Stimulated activated CD4-positive, alpha-beta T cell treated with anti-CD3 and anti-CD28 coated beads, Interleukin-1b, Interleukin-23, amount 100 ng/mL, for 48 hours (primary cell): ENCODE data around the gene AGER.

Experiments used
- DNase-seq: peaks from one replicate; pipeline ENCODE4 v3.0.0-alpha.2; 2020

AGER gene

GRCh38 chr6:32185681-32186131, 1.7 kb upstream of the AGER start:
- peak; percentile 68 for DNase-seq

- DNase-seq = no peak
Observed at GRCh38 chr6:32183483-32184083, 470 bp downstream of the AGER start.

GRCh38 chr6:32183030-32183429, 1.0 kb downstream of the AGER start:
- DNase-seq = no peak

GRCh38 chr6:32182555-32182981, 1.5 kb downstream of the AGER start:
- no peak for DNase-seq

- DNase-seq = no peak
Observed at GRCh38 chr6:32181915-32182529, 2.0 kb downstream of the AGER start.

GRCh38 chr6:32181148-32181702, 2.8 kb downstream of the AGER start:
- no peak for DNase-seq

- DNase-seq = no peak
Observed at GRCh38 chr6:32179766-32180405, 4.2 kb downstream of the AGER start.

- no peak for DNase-seq
Observed at GRCh38 chr6:32178547-32179440, 5.3 kb downstream of the AGER start.

GRCh38 chr6:32177788-32178546, 6.1 kb downstream of the AGER start, which contains the start of gene RNF5:
TSS of gene RNF5 (plus strand) at chr6:32178405. CDS start at chr6:32178512, 107 bp downstream.
- DNase-seq = peak; percentile 95

GRCh38 chr6:32177183-32177787, 6.8 kb downstream of the AGER start:
- peak; percentile 36 for DNase-seq

- DNase-seq = no peak
Observed at GRCh38 chr6:32176476-32177182, 7.4 kb downstream of the AGER start.

GRCh38 chr6:32175711-32176475, 8.2 kb downstream of the AGER start, which contains the start of gene AGPAT1:
TSS of gene AGPAT1 (minus strand) at chr6:32176084. CDS start at chr6:32171496, 4,588 bp downstream.
- DNase-seq = peak; percentile 96

- DNase-seq = no peak
Observed at GRCh38 chr6:32175322-32175710, 8.7 kb downstream of the AGER start.

- no peak for DNase-seq
Observed at GRCh38 chr6:32174416-32174815, 9.6 kb downstream of the AGER start.

GRCh38 chr6:32173051-32173727, 10.9 kb downstream of the AGER start:
- DNase-seq = no peak

- DNase-seq = no peak
Observed at GRCh38 chr6:32171234-32171633, 12.8 kb downstream of the AGER start.

GRCh38 chr6:32170294-32170693, 13.8 kb downstream of the AGER start:
- DNase-seq = no peak

GRCh38 chr6:32168807-32169591, 15.1 kb downstream of the AGER start:
- no peak for DNase-seq

- no peak for DNase-seq
Observed at GRCh38 chr6:32168350-32168749, 15.7 kb downstream of the AGER start.
